ENCODE results near the gene ABCA1.
"Not testable (repeated sequence)": the region's sequence is repeated elsewhere in the genome, so short reads cannot be mapped to it uniquely, and the experiment has no call there.

The ABCA1 gene

DNA sequence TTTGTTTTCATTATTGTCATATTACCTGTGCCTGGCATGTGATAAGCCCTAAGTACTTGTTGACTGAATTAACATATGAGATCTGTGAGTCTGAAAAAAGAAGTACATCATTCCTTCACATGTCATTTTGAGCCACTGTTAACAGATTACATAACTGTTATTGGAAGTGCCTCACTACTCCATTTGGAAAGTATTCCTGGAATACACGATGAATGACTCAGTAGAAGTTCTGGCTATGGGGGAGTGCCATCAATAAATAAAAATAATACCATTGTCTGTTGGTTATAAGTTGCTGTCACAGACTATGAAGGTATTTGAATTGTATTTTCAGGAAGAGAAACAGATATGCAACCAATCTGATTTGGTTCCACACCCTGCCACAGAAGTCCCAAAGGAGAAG lies 151.2 kb downstream of the ABCA1 start:
- no peak overlapping the region for H3K27ac ChIP-seq
- TF ChIP-seq ZFX (IDR thresholded peaks at IDR 0.05), result no peak
- TF ChIP-seq, protein P1, sequence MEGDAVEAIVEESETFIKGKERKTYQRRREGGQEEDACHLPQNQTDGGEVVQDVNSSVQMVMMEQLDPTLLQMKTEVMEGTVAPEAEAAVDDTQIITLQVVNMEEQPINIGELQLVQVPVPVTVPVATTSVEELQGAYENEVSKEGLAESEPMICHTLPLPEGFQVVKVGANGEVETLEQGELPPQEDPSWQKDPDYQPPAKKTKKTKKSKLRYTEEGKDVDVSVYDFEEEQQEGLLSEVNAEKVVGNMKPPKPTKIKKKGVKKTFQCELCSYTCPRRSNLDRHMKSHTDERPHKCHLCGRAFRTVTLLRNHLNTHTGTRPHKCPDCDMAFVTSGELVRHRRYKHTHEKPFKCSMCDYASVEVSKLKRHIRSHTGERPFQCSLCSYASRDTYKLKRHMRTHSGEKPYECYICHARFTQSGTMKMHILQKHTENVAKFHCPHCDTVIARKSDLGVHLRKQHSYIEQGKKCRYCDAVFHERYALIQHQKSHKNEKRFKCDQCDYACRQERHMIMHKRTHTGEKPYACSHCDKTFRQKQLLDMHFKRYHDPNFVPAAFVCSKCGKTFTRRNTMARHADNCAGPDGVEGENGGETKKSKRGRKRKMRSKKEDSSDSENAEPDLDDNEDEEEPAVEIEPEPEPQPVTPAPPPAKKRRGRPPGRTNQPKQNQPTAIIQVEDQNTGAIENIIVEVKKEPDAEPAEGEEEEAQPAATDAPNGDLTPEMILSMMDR (conservative IDR thresholded peaks at IDR 0.05), result no peak

DNA sequence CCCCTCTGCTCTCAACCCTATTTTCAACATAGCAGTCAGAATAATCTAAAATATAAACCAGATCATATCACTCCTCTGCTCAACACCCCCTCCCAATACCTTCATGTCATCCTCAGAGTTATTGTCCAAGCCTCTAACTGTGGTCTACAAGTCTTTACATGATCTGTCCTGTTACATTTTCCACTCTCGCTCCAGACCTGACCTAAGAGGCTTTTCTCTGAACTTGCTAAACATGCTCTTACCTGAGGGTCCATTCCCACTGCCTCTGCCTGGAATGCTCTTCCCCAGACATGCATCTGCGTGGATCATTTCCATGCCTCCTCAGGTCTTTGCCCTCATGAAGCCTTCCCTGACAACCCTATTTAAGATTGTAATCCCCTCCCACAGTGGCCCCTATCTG lies 152.0 kb downstream of the ABCA1 start:
- TF ChIP-seq, protein P1 (conservative IDR thresholded peaks at IDR 0.05), result no peak
- no peak for TF ChIP-seq ZFX (IDR thresholded peaks at IDR 0.05)
- H3K27ac ChIP-seq, result no peak overlapping the region

DNA sequence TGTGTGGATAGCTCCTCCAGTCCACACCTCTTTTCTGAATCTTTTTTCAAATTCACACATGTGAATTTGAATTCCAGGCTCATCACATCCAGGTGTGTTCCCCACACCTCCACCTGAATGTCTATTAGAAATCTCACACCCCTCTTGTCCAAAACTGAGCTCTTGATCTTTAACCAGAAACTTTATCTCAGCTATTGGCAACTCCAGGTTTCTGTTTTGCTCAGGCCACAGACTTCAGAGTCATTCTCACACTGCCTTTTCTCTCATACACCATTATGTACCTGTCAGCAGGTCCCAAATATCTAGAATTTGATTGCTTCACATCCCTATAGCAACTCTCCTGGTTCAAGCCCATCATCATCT lies 152.4 kb downstream of the ABCA1 start:
- TF ChIP-seq, protein P1 (conservative IDR thresholded peaks at IDR 0.05), result no peak
- no peak for TF ChIP-seq ZFX (IDR thresholded peaks at IDR 0.05)
- no peak overlapping the region for H3K27ac ChIP-seq

DNA sequence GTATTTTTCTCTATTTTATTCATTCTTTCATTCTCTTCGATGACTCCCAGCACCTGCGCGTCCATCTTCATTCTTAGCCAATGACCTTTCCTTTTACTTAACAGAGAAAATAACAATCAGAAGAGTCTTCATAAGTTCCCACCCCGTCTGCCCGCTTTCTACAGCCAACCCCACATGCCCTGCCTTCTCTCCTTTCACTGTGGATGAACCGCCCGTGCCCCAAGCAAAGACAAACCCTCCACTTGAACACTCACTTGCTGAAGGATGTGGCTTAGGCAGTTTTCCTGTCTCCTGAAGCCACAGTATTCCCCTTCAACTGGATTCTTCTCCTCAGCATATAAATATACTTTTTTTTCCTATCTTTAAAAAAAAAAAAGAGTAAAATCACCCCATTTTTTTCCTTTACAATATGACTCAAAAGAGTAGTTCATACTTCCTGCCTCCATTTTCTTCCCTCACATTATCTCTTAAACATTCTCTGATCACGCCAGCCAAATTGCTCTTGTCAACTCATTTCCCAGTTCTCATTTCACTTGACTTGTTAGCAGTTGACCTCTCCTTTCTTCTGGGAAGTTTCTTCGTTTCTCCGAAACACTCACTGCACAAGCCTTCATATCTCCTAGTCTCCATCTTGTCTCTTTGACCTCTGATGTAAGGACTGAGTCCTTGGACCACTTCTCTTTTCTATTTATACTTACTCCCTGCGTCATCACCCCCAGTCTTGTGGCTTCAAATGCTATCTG lies 153.0 kb downstream of the ABCA1 start:
- H3K27ac ChIP-seq, result no peak overlapping the region
- TF ChIP-seq, protein P1 (conservative IDR thresholded peaks at IDR 0.05), result no peak
- TF ChIP-seq ZFX (IDR thresholded peaks at IDR 0.05), result no peak

DNA sequence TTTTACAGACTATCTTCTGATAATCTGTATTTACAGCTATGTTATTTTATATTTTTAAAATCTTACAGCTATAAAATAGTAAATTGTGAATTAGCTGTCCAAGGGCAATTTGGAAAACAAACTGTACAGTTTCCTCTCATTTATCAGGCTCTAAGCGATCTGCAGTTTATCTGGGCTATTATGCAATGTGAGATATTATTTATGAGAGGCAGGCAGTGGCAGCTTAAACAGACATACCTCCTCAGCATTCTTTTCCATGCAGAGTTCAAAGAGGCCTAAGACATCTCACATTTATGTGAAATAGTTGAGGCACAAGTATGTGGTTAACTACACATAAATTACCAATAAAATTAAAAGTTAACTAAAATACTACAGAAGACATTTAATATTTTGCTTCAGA lies 153.8 kb downstream of the ABCA1 start:
- TF ChIP-seq, protein P1 (conservative IDR thresholded peaks at IDR 0.05), result no peak
- TF ChIP-seq ZFX (IDR thresholded peaks at IDR 0.05), result no peak
- no peak overlapping the region for H3K27ac ChIP-seq

DNA sequence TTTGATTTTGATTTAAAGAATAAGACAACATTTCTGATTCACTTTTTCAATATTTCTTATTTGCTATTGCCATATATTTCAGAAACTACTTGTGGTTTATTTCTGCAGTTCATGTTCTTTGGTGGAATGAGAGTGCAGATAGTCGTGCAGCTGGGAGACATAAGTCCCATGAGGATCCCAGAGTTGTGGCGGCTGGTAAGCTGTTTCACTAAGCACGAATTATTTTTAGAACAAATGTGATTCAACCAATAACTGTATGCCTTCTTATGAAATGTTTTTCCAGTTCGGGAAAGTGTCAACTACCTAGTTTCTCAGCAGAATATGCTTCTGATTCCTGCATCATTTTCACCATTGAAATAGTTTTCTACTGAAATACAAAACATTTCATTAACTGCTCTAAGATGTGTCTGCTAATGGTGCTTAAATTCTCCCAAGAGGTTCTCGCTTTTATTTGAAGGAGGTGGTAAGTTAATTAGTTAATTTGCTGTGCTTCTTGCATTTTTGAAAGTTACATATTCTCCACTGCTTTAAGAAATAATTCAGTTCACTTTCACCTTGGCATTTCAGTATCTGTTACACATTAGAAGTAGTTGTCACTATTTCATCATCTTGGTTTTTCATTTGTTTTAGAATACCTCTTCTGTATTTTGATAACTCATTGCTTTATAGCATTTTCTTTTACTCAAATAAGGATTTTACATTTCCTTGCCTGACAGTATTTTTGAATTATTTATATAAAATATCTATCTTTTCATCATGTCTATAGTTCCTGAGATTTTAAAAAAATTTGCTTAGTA lies 155.0 kb downstream of the ABCA1 start:
- H3K27ac ChIP-seq, result no peak overlapping the region
- TF ChIP-seq, protein P1 (conservative IDR thresholded peaks at IDR 0.05), result no peak
- TF ChIP-seq ZFX (IDR thresholded peaks at IDR 0.05), result no peak

DNA sequence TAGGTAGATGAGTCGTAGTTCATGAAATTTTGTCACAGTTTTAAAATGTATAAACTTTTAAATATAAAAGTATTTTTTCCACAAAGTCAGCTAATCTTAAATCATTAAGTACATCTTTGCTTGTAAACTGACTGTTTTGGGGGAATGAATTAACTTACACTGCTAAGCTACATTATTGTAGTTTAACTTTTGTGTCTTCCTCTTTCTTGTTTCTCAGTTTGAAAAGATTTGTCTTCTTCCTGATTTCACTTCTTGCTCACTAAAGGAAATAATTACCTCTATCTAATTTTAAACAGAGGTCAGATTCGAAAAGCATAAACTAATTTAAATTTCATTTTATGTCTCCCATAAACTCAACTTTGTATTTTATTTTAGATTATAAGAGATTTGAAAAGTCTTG lies 158.3 kb downstream of the ABCA1 start:
- H3K27ac ChIP-seq, result no peak overlapping the region
- TF ChIP-seq ZFX (IDR thresholded peaks at IDR 0.05), result no peak
- TF ChIP-seq, protein P1 (conservative IDR thresholded peaks at IDR 0.05), result no peak

DNA sequence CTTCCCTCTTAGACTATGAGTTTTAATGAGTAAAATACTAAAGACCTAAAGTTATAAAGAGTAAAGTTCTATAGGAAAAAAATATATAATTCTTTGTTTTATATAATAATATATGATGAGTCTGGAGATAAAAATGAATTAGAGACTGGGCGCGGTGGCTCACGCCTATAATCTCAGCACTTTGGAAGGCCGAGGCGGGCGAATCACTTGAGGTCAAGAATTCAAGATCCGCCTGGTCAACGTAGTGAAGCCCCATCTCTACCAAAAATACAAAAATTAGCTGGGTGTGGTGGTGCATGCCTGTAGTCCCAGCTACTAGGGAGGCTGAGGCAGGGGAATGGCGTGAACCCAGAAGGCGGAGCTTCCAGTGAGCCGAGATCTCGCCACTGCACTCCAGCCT lies 158.9 kb downstream of the ABCA1 start:
- H3K27ac ChIP-seq, result not testable (repeated sequence)

Data from C4-2B (cell line).